ENCODE results near the gene MRPS34. TPM values are rescaled to one million over a fixed set of nuclear protein-coding genes. Genes with fewer than 3 reads are reported as not detected.

Gene MRPS34
- total and polyA plus RNA-seq, 10 of the 15 experiments (the other 5 are each of a cell fraction or from before 2014, with no cell fraction given), result 3.6 to 285 (median 147) TPM

GRCh38 chr16:1791256-1791942 is 18.5 kb upstream of the MRPS34 start (continued):
- TF ChIP-seq REST (IDR thresholded peaks at IDR 0.05; ENCODE audit: low read depth, low read length) (no peak), IRF5 (IDR thresholded peaks at IDR 0.05; ENCODE audit: borderline replicate concordance) (no peak), EZH2 (IDR thresholded peaks at IDR 0.05; ENCODE audit: borderline replicate concordance, control insufficient read depth, low read depth, low read length) (no peak), NBN (IDR thresholded peaks at IDR 0.05) (no peak), NFYB (IDR thresholded peaks at IDR 0.05; ENCODE audit: insufficient read depth, low read depth, low read length) (no peak), DPF2 (IDR thresholded peaks at IDR 0.05) (no peak), ZBED1 (IDR thresholded peaks at IDR 0.05; ENCODE audit: borderline replicate concordance) (no peak), PBX3 (IDR thresholded peaks at IDR 0.05; ENCODE audit: insufficient replicate concordance, low read depth, low read length) (no peak)

Data from GM12878 (cell line).